Subcutaneous adipose tissue (tissue), 4 donors: ENCODE data around the gene EVL. TPM values are rescaled to one million over a fixed set of nuclear protein-coding genes. Genes with fewer than 3 reads are reported as not detected.

Experiments used
- CTCF ChIP-seq: fragments of 450-650 bp; IDR thresholded peaks from one replicate; pipeline ENCODE4 v1.5.1; 2016; ENCODE audit warnings: low read depth, mild to moderate bottlenecking, control low read depth, antibody characterized with exemption, moderate library complexity
- total RNA-seq, 4 donors: library from RNA; depleted of rRNA; stranded (reverse); fragments of >200 nt; gene quantifications; one replicate each; pipeline ENCODE4 v1.1.0, GENCODE V29; 2016

EVL gene
- total RNA-seq, 4 donors from 2014 or later, result 36.7 to 108 (median 46.5) TPM

- no peak for TF ChIP-seq CTCF
Observed at GRCh38 chr14:100108042-100108825, 43.0 kb downstream of the EVL start.

DNA sequence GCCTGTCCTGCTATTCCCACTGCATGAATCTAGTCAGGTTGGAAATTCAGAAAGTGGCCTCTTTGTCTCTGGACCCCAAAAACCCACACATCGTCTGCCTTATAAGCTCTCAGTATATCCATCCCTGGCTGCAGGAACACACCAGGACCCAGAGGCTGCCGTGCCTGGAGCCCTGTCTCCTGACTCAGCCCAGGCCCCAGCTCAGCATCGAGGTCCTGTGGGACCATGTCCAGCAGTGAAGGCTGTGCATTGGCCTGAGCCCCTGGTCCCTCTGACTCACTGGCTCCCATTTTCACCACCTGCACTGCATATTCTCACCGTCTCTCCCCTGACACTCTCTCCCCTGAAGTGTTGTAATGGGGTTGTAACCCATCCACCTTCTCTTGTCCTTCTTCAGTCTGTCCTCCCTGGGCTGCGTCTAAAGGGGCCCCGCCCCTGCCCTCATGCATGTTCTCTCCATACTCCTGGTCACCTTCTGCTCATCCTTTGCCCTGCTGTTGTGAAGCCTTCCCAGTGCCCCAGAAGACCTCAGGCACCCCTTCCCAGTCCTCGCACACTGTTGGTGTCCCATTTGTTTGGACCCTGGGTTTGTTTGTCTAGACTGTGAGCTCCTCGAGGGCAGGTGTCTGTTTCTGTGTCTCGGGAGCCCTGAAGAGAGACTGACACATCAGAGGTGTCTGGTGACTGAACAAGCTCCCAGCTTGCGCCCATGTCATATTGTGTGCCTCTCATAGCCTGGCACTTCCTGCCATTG, 43.8 kb downstream of the EVL start:
- no peak for TF ChIP-seq CTCF

- no peak for TF ChIP-seq CTCF
Observed at GRCh38 chr14:100109594-100109955, 44.4 kb downstream of the EVL start.

- TF ChIP-seq CTCF, result no peak
Observed at GRCh38 chr14:100110816-100111215, 45.6 kb downstream of the EVL start.

DNA sequence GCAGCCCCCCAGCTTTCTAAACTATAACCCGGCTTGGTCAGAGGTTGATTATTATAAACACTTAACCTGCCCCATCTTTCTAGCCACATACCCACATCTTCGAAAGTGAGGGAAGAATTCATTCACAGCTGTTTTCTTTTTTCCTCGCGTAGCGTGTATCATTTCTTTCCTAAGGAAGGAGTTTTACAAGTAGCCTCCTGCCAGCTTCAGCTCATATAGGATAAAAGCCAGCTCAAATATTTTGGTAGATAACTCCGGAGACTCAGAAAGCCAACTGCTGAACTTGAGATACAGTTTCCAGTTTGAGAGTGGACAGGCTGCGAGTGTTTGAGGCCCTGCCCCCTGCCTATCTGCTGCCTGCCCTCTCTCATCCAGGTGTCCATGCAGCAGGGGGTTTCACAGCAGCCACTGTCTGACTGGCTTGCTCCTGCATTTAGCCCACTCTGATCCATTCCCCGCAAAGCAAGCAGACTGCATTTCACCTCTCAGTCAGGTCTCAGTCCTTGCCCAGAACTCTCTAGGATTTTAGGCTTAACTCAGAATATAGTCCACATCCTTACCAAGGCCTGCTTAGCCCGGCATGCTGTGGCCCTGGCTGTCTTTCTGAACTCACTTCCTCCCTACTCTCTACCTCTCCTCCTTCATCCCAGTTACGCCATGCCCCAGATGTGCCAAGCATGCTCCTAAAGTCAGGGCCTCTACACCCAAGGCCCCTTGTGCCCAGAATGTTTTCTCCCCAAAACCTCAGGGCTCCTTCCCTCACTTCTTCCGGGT, 46.9 kb downstream of the EVL start:
- TF ChIP-seq CTCF, result no peak

DNA sequence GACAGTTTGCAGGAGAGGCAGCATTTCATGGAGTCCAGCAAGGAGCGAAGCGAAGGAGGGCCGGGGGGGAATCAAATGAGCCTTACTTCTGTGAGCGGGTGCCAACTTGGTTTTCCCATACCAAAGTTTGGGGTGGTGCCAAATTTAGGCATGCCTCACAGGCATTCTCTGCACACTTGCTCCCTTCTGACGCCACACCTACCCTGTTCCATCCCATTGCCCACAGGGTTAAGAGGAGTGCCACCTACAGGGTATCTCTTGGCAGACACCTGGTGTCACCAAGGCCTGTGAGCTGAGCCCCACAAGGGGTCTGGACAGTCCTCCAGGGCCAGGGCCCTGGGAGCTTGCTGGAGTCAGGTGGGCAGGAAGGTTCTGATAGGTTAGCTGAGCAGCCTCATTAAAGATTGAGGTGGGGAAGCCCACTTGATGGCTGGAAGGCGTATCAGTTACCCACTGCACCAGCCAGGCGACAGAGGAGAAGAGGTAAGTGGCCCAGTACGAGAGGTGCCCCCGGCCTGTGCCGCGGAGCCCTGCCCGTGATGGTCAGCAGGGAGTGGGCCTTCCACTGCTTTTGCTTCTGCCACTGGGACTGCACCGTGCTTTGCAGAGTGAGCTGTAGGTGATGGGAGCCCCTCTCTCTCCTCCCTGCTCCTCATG, 49.0 kb downstream of the EVL start:
- no peak for TF ChIP-seq CTCF

GRCh38 chr14:100115236-100115635, 50.0 kb downstream of the EVL start:
- no peak for TF ChIP-seq CTCF
